Posterior cingulate gyrus (tissue), 11 donors: ENCODE measurements around the gene EXD3.
A peak's percentile ranks its signal among the peaks of the same experiment; 100 is the strongest.
"Not testable (repeated sequence)": the region's sequence is repeated elsewhere in the genome, so short reads cannot be mapped to it uniquely, and the experiment has no call there.

ENCODE experiments used
- DNase-seq, 10 donors: peaks; one replicate each; pipeline versions ENCODE4 v3.0.0 to v3.0.0-alpha.2; 2020 to 2021; ENCODE audit warnings: mixed read lengths in 3 of 10
- intact Hi-C: fragments of 100-400 bp; cut with DNase I; formaldehyde crosslinking; loops from one replicate; pipeline ENCODE4 v1.15.1; 2023

EXD3 gene

DNA sequence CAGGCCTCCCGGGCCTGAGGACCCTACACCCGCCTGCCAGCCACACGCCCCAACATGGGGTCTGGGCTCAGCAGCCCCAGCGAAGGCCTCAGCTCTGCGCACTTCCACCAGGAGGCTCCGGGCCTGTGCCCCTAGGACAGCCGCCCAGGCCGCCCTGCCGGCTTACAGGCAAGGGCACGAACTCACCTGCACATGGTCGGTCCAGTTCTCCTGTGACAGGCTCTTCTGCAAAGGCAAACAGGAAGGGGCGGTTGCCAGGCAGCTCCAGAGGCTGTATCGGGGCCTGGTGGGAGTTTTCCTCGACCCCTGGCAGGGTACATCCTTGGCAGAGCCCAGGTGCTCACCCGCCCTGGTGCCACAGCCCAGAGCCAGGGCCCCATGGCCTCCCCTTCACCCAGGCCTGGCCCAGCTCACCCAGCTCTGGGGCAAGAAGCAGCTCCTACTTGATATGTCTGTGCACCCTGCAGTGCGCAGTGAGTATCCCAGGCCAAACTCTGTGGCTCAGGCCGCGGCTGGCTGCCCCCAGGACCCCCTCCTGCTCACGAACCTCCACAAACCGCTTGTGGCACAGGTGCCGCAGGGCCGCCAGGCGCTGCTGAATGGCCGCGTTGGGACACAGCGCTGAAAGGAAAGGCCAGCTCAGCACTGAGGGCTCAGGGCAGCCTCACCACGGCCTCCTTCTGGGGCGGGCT lies 68.7 kb downstream of the EXD3 start:
- intact Hi-C loops: no loop called here
- peak in 2 of 10 donors; percentile 73 to 80 for DNase-seq

DNA sequence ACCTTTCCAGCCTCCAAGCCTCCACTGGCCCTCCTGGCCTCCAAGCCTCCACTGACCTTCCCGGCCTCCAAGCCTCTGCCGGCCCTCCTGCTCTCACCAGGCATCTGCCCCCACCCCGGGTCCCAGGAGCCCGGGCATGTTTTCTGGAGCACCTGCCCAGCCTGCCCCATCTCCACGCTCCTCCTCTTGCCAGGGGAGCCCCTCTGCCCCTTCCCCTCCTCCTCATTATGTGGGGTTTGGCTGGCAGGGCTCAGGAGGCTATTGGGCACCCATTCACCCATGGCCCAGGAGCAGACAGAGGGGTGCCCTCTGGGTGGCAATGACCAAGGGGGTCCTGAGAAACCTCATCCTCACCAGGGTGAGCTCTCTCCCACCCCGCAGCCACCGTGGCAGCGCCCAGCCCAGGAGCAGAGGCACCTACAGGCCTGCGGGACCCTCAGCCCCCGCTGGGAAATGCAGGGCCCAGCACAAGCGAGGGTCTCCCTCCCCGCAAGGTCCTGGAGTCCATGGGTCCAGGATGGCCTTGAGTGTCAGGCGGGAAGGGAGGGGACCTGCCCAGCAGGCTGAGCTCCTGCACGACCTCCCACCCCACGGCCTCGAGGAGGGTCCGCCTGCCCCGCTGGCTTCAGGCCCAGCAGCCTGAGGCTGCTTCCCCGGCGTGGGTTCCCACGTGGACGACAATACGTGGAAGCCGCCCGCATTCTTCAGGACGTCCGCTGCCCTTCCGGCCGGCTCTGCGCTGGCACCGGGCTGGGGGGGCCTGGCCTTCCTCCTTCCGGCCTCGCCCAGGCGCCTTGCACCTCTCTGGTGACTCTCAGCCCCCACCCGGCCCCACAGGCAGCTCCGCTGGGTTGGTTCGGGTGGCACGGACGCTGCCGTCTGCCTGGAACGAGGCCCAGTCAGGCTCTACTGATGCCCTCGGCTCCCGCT lies 69.5 kb downstream of the EXD3 start:
- intact Hi-C loops: no loop called here
- peak in 2 of 10 donors; percentile 55 to 69 for DNase-seq

DNA sequence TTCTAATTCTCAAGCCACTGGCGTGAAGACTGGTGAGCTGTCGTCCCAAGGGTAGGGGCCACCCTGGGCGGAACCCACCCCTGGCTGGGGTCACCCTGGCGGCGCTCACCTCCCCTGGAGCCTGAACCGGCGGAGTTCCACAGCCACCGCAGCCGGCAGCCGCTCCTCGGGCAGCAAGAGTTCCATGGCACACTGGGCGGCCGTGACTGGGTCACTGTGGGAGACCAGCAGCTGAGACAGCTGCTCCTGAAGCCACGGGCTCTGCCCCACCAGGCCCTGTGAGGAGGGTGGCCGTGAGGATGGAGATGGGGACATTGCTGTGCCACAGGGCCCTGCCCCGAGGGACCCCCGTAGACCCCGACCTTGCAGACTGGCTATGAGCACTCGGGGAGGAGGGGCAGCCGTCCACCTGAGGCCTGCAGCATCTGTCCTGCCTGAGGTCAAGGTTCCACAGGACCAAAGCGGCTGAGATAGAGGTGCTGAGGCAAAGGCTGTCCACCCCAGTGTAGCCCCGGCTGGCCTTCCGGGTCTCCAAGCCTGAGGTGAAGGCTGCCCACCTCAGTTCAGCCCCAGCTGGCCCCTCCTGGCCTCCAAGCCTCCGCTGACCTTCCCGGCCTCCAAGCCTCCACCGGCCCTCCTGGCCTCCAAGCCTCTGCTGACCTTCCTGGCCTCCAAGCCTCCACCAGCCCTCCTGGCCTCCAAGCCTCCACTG lies 70.3 kb downstream of the EXD3 start:
- peak in 3 of 10 donors; percentile 67 to 74 (median 72) for DNase-seq

DNA sequence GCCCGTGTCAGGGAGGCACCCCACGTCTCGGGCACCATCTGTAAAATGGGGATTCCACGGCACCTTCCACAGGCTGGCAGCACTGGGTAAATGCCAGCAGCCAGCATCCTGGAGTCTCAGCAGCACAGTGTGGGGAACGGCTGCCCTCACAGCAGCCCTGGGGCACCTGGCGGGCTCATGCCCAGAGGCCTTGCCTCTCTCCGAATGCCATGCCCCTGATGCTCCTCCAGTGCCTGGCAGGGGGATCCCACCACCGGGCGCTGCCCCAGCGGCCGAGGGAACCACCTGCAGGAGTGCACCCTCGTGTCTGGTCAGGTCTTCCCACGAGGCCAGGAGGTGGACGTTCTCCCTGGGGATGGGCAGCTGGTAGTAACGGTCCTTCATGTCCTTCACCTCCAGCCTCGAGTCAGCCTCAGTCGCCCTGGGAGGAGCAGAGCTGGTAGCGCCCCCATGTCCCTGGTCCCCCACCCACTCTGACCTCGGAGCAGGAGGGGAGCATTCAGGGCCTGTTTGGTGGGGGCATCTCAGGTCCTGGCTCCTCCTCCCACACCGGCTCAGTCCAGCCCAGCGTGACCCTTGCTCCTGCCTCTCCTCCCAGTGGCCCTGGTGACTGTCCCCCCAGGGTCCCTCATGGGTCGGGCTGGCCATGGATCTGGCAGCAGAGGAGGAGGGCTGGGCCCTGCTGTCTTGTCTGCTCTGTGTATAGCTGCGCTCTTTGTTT lies 71.0 kb downstream of the EXD3 start:
- intact Hi-C loops: no loop called here
- DNase-seq: peak in 2 of 10 donors; percentile 67 to 83

More for the DNA sequence above, 70.3 kb downstream of the EXD3 start:
- intact Hi-C loops: no loop called here

DNA sequence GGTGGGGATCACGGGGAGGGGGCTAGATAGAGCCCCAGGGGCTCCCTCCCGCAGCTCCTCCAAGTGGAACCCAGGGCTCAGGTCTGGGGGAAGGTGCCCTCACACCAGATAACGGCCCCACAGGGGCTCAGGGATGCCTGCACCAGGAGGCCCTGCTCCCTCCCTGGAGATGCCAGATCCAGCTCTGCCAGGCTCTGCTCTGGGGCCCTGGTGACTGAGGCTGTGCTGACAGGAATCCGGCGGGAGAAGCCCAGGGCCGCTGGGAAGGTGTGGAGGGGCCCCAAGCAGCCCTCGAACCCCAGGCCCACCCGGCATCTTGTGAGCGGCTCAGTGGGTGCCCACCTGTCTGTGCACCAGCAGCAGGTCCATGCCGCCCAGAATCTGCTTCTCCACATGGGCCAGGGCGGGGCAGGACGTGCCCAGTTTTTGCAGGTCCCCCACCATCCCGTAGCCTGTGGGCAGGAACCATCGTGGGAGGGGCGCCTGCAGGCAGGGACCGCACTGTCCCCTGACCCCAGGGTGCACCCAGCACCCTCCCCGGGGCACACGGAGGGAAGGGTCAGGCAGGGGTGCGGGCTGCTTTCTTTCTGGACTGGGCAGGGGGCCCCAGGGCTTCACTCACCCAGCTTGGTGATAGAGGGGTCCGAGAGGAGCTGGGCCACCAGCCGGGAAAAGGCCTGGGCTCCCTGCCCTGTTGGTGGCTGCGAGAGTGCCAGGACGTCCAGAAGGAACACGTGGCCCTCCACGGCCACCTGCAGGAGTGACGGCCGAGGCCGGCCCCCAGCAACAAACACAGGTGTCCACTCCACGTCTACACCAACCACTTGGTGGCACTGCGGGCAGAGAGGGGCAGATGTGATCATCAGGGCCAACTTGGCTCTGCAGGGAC lies 72.0 kb downstream of the EXD3 start:
- intact Hi-C loops: no loop called here
- peak in 2 of 10 donors; percentile 66 to 80 for DNase-seq

DNA sequence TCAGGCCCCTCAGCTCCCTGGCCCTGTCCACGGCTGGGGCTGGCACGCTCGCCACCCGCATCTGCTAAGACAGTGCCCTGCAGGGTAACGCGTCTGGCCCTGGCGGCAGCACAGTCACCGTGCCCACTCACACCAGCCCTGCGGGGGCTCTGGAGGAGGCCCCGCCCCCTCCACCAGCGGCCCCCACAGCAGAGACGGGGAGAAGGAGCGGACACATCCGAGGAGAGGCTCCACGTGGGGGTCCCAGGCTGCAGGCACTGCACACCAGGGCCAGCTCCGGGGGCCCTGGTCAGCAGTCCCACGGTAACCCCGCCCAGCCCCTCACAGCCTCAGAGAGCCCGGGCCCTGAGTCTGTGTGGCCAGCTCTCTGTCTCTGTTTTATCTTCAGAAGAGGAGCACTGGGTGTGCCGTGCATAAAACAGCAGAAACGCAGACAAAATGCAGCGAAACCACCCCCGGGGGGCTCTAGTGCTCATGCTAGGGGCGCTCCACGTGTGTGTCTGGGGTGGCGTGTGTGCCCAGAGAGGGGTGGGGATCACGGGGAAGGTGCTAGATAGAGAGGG lies 73.4 kb downstream of the EXD3 start:
- peak in 2 of 10 donors; percentile 39 to 75 for DNase-seq
- intact Hi-C loops: no loop called here

DNA sequence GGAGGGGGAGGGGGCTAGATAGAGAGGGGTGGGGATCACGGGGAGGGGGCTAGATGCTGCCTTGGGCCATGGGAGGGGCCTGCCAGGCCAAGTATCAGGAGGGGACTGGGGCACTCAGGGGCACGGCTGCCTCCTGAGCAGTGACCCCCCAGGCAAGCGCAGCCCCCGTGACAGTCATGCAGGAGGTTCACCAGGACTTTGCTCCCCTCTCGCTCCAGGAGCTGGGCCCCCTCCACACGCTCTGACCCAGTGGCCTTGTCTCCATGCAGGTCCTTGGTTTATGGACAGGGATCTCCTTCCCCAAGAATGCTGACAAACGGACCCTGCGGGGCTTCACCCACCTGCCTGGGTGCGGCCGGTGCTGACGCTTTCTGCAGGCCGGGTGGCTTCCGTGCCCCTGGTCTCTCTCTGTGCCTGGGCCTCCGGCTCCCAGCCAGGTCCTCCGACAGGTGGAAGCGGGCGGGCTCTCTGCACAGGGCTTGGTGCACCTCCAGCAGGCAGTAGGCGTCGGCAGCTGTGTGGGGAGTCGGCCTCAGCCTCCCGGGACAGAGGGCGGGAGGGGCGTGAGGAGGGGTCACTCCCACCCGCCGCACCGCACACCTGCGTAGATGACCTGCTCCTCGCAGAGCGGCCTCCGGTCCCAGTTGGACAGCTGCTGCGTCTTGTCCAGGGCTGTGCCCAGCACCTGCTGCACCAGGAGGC lies 74.0 kb downstream of the EXD3 start:
- intact Hi-C loops: no loop called here
- peak in 1 of 10 donors; percentile 80 for DNase-seq

DNA sequence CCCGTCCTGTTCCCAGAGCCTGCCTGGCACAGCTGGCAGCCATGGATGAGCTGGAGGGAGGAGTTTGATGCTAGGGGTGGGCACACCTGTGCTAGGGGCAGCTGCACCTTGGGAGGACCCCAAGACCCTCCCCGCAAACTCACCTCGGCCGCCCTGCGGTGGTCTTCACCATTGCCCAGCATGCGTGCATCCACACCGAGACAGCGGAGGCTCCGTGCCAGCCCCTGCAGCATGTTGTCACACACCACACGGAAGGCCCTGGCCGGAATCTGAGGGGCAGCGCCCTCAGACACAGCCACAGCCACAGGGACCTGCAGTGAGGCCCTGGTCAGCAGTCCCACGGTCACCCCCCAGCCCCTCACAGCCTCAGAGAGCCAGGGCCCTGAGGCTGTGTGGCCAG lies 75.0 kb downstream of the EXD3 start:
- intact Hi-C loops: no loop called here
- peak in 1 of 10 donors; percentile 55 for DNase-seq

DNA sequence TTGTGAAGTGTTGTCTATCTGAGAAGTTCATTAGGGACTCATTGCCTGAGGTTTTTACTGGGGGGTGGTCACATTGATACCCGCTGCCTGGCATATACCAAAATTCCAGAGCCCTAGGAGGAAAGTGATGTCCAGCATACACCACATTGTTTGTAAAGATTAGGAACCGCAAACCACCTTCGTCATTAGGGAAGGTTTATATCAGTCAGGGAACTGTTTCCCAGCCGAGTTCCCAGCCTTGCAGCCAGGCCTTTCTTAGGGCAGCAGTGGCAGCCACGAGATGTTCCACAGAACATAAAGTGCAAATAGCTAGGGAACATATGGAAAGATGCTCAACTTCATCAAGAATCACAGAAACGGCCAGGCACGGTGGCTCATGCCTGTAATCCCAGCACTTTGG lies 80.5 kb downstream of the EXD3 start:
- peak in 1 of 10 donors; percentile 50 for DNase-seq
- intact Hi-C loops: no loop called here

DNA sequence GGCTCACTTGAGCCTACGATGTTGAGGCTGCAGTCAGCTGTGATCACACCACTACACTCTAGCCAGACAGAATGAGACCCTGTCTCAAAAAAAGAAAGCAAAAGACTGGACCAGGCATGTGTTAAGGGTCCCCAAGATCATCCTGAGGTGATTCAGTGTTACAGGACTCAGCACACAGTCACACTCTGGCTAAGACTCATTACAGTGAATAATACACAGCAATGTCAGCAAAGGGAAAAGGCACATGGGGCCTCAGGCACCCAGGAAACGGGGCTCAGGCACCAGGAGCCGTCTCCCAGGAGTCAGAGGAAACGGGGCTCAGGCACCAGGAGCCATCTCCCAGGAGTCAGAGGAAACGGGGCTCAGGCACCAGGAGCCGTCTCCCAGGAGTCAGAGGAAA lies 81.7 kb downstream of the EXD3 start:
- no peak for DNase-seq
- intact Hi-C loops: no loop called here

DNA sequence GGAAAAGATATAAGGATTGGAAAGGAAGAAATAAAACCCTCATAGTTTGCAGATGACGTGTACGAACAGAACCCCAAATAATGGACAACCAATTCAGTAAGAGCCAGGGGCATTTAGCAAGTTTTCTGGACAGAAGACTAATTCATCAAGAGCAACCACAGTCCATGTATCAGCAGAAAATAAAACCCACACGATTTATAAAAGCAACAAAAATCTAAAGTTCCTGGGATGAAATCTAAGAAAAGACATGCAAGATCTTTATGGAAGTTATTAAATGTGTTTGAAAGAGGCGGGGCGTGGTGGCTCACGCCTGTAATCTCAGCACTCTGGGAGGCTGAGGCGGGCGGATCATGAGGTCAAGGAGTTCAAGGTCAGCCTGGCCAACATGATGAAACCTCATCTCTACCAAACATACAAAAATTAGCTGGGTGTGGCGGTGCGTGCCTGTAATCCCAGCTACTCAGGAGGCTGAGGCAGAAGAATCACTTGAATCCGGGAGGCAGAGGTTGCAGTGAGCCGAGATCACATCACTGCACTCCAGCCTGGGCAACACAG lies 83.0 kb downstream of the EXD3 start:
- DNase-seq: peak in 1 of 10 donors; percentile 33
- intact Hi-C loops: not testable (repeated sequence)

DNA sequence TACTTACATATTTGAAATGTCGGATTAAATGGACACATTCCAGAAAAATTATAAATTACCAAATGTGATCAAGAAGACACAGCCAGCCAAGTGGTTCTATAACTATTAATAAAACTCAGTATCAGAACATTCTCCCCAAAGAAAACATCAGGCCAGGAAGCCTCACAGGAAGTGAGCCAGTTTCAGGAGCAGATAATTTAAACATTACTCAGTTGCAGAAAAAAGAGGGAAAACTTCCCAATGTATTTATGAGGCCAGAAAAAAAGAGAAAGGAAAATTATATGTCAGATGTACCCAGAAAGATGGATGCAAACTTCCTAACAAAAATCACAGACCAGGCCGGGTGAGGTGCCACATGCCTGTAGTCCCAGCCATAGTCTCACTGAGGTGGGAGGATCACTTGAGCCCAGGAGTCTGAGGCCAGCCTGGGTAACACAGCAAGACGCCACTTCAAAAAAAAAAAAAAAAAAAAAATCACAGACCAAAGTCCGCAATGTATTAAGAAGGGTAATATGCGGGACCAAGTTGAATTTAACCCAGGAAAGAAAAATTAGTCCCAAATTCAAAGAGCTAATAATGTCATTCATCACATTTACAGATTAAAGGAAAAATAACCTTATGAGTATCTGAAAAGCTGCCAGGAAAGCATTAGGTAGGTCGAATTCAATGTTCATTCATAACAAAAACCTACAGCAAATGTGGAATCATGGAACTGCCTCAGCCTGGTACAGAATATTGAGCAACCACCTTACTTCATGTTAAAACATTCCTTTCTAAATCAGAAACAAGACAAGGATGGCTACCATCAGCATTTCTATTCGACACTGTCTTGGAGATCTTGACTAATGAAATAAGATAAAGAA lies 83.7 kb downstream of the EXD3 start:
- DNase-seq: peak in 1 of 10 donors; percentile 50
- intact Hi-C loops: no loop called here

DNA sequence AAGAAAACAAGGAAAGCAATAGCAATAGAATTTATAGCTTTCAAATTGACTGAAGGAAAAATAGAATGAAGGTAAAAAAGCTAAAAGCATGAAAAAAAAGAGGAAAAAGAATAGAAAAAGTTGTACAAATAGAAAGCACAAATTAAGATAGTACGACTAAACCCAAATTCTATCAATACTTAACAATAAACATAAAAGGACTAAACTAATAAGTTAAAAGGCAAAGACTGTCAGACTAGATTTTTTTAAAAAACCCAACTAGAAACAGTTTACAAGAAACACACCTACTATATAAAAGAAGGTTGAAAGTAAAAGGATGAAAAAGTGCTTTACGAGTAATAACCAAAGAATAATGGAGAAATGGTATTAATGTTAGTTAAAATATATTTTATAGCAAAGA lies 86.2 kb downstream of the EXD3 start:
- intact Hi-C loops: no loop called here
- no peak for DNase-seq

DNA sequence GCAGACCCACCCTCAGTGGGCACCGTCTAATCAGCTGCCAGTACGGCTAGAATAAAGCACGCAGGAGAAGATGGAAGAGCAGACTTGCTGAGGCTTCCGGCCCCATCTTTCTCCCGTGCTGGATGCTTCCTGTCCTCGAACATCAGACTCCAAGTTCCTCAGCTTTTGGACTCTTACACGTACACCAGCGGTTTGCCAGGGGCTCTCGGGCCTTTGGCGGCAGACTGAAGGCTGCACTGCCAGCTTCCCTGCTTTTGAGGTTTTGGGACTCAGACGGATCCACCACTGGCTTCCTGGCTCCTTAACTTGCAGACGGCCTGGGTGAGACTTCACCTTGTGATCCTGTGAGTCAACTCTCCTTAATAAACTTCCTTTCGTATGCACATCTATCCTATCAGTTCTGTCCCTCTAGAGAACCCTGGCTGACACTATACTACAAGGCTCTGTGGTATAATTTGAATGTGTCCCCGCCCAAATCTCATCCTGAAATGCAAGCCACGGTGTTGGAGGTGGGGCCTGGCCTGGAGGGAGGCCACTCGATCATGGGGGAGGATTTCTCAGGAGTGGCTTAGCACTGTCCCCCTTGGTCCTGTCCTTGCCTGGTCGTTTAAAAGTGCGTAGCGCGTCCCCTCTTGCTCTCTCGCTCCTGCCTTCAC lies 89.8 kb downstream of the EXD3 start:
- intact Hi-C loops: no loop called here
- DNase-seq: peak in 2 of 10 donors; percentile 24 to 30

DNA sequence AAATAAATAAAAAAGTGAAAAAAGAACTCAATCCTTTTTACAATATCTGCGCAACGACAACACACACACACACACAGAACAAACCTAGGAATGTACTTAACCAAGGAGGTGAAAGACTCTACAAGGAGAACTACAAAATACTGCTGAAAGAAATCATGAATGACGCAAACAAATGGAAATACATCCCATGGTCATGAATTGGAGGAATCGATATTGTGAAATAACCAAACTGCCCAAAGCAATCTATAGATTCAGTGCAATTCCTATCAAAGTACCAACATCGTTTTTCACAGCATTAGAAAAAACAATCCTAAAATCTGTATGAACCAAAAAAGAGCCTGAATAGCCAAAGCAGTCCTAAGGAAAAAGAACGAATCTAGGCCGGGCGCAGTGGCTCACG lies 91.0 kb downstream of the EXD3 start:
- DNase-seq: no peak
- intact Hi-C loops: no loop called here

DNA sequence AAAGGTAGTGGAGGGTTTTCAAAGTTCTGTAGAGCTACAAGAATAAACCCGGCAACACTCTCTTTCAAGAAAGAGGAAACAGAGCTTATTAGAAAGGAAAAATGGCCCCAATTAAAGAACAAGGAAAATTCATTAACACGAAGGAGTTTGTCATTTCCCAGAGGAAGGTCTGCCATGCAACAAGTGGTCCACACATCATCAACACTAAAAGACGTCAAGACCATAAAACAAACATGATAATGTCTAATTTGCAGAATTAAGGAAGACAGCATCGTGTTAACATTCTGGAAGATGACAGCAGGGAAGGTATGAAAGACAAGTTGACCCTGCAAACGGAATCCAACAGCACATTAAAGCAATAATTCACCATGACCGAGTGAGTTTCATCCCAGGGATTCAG lies 92.3 kb downstream of the EXD3 start:
- intact Hi-C loops: no loop called here
- no peak for DNase-seq

DNA sequence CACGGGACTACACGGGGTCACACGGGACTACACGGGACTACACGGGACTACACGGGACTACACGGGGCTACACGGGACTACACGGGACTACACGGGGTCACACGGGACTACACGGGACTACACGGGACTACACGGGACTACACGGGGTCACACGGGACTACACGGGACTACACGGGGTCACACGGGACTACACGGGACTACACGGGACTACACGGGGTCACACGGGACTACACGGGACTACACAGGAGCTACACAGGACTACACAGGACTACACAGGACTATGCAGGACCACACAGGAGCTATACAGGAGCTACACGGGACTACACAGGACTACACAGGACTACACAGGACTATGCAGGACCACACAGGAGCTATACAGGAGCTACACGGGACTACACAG lies 93.4 kb downstream of the EXD3 start:
- not testable (repeated sequence) for DNase-seq

More for the DNA sequence above, 93.4 kb downstream of the EXD3 start:
- intact Hi-C loops: not testable (repeated sequence)
